ENCODE results near the gene GPR37.

The GPR37 gene

DNA sequence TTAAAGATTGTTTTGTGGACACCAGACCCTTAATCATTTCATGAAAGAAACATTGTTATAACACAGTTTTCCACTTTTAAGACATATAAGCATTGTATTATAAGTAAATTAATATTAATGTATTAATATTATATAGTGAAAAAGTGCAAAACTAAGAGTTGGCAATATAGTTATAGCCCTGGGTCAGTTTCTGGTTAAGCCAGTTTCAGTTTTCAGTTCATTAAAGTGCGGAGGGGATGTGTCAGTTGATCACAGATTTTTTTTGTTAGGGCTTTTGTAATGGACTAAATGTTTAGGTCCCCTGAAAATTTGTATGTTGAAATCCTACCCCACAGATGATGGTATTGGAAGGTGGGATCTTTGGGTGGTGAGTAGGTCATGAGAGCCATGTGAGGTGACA, 45.7 kb upstream of the GPR37 start:
- TF ChIP-seq, protein P1, sequence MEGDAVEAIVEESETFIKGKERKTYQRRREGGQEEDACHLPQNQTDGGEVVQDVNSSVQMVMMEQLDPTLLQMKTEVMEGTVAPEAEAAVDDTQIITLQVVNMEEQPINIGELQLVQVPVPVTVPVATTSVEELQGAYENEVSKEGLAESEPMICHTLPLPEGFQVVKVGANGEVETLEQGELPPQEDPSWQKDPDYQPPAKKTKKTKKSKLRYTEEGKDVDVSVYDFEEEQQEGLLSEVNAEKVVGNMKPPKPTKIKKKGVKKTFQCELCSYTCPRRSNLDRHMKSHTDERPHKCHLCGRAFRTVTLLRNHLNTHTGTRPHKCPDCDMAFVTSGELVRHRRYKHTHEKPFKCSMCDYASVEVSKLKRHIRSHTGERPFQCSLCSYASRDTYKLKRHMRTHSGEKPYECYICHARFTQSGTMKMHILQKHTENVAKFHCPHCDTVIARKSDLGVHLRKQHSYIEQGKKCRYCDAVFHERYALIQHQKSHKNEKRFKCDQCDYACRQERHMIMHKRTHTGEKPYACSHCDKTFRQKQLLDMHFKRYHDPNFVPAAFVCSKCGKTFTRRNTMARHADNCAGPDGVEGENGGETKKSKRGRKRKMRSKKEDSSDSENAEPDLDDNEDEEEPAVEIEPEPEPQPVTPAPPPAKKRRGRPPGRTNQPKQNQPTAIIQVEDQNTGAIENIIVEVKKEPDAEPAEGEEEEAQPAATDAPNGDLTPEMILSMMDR (IDR thresholded peaks at IDR 0.05; ENCODE audit: low read length) = no peak
- TF ChIP-seq EZH2 (optimal IDR thresholded peaks at IDR 0.05; ENCODE audit: low read depth, low read length) (no peak), EZH2phosphoT487 (IDR thresholded peaks at IDR 0.05; ENCODE audit: low read length) (no peak)
- DNase-seq = no peak
- Histone ChIP-seq H3K9me2 (replicated peaks; ENCODE audit: insufficient read depth, low read length) (no peaks in the 10 kb centered on the region), H3K4me2 (ENCODE audit: low read depth, low read length) (no peak overlapping the region), H3K27me3 (replicated peaks; ENCODE audit: insufficient read depth, low read length) (no peaks in the 10 kb centered on the region), H3K79me2 (ENCODE audit: low read length) (no peaks in the 10 kb centered on the region), H2AFZ (ENCODE audit: low read length) (no peak overlapping the region), H3K4me1 (ENCODE audit: low read length) (no peaks in the 10 kb centered on the region), H3K36me3 (replicated peaks; ENCODE audit: insufficient read depth, low read length) (no peaks in the 10 kb centered on the region), H3F3A (ENCODE audit: insufficient read depth, low read length) (no peaks in the 10 kb centered on the region), H3K27ac (ENCODE audit: low read length) (no peak overlapping the region), H4K20me1 (ENCODE audit: insufficient read depth, low read length) (no peaks in the 10 kb centered on the region), H3K9me3 (replicated peaks; ENCODE audit: insufficient read depth, low read length) (no peaks in the 10 kb centered on the region), H3K9ac (ENCODE audit: low read length) (no peak overlapping the region), H3K4me3 (ENCODE audit: low read length) (no peak overlapping the region)

DNA sequence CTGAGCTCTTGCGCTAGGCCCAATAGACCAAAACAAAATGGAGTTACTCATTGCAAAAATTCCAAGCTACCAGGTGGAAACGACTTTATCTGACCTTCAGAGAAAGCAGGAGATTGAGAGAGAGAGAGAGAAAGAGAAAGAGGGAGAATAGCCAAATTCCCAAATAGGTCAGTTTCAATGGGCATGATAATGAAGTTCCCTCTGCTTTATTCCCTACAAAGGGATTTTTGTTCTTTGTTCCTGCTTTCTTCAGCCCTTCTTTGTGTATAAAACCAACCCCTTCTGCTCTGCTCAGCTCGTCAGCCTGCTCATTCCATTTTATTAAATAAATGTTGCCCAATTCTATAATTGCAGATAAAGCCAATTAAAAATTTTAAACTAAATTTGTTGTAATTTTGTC, 45.0 kb upstream of the GPR37 start:
- no peaks in the 10 kb centered on the region for H3F3A ChIP-seq (ENCODE audit: insufficient read depth, low read length)
- no peaks in the 10 kb centered on the region for H3K79me2 ChIP-seq (ENCODE audit: low read length)
- no peak overlapping the region for H2AFZ ChIP-seq (ENCODE audit: low read length)
- H3K27me3 ChIP-seq (replicated peaks; ENCODE audit: insufficient read depth, low read length) = no peaks in the 10 kb centered on the region
- H3K9me3 ChIP-seq (replicated peaks; ENCODE audit: insufficient read depth, low read length) = no peaks in the 10 kb centered on the region
- no peaks in the 10 kb centered on the region for H3K4me1 ChIP-seq (ENCODE audit: low read length)
- no peaks in the 10 kb centered on the region for H3K36me3 ChIP-seq (replicated peaks; ENCODE audit: insufficient read depth, low read length)
- H3K4me2 ChIP-seq (ENCODE audit: low read depth, low read length) = no peak overlapping the region
- no peak for DNase-seq
- no peaks in the 10 kb centered on the region for H4K20me1 ChIP-seq (ENCODE audit: insufficient read depth, low read length)
- H3K4me3 ChIP-seq (ENCODE audit: low read length) = no peak overlapping the region
- no peaks in the 10 kb centered on the region for H3K9me2 ChIP-seq (replicated peaks; ENCODE audit: insufficient read depth, low read length)
- TF ChIP-seq, protein P1 (IDR thresholded peaks at IDR 0.05; ENCODE audit: low read length) = no peak
- TF ChIP-seq EZH2phosphoT487 (IDR thresholded peaks at IDR 0.05; ENCODE audit: low read length) (no peak), EZH2 (optimal IDR thresholded peaks at IDR 0.05; ENCODE audit: low read depth, low read length) (no peak)
- no peak overlapping the region for H3K9ac ChIP-seq (ENCODE audit: low read length)
- H3K27ac ChIP-seq (ENCODE audit: low read length) = no peak overlapping the region

DNA sequence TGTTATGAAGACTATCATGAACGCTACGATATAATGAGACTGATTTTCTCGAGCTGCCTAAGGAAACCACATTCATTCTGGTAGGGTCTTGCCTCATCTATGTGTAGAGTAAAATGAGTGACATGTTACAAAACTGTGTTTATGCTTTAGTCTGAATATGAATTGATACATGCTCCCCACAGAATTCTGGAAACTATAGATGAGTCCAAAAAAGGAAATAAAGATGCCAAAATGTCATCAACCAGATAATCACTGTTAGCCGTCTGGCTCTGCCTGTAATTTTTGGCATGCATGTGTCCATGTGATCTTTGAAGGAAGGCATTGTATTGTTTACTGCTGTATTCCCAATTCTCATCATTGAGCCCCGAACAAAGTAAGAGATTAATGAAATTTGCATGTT, 42.6 kb upstream of the GPR37 start:
- Histone ChIP-seq H3K27me3 (replicated peaks; ENCODE audit: insufficient read depth, low read length) (no peaks in the 10 kb centered on the region), H4K20me1 (ENCODE audit: insufficient read depth, low read length) (no peaks in the 10 kb centered on the region), H3K4me1 (ENCODE audit: low read length) (no peaks in the 10 kb centered on the region), H3K4me3 (ENCODE audit: low read length) (no peak overlapping the region), H3K9me3 (replicated peaks; ENCODE audit: insufficient read depth, low read length) (no peaks in the 10 kb centered on the region), H3K79me2 (ENCODE audit: low read length) (no peaks in the 10 kb centered on the region), H3F3A (ENCODE audit: insufficient read depth, low read length) (no peaks in the 10 kb centered on the region), H3K27ac (ENCODE audit: low read length) (no peak overlapping the region), H3K4me2 (ENCODE audit: low read depth, low read length) (no peak overlapping the region), H3K9ac (ENCODE audit: low read length) (no peak overlapping the region), H3K9me2 (replicated peaks; ENCODE audit: insufficient read depth, low read length) (no peaks in the 10 kb centered on the region), H2AFZ (ENCODE audit: low read length) (no peak overlapping the region), H3K36me3 (replicated peaks; ENCODE audit: insufficient read depth, low read length) (no peaks in the 10 kb centered on the region)
- DNase-seq = no peak
- TF ChIP-seq, protein P1 (IDR thresholded peaks at IDR 0.05; ENCODE audit: low read length) = no peak
- TF ChIP-seq EZH2 (optimal IDR thresholded peaks at IDR 0.05; ENCODE audit: low read depth, low read length) = no peak
- no peak for TF ChIP-seq EZH2phosphoT487 (IDR thresholded peaks at IDR 0.05; ENCODE audit: low read length)
